Endothelial cell of umbilical vein (primary cell): ENCODE results near the gene CALHM6. TPM values are rescaled to one million over a fixed set of nuclear protein-coding genes. Genes with fewer than 3 reads are reported as not detected.

Source experiments
- BruUV-seq: library from RNA; stranded (reverse); fragments of 400-500 nt; replicated peaks from 2 replicates; lab custom pipeline; 2021; lab: Mats Ljungman, UMichigan
- CTCF ChIA-PET: fragments of 300-600, 350-600 bp; sonication (Branson Sonifier 250); formaldehyde crosslinking; loops from one replicate; lab custom pipeline; 2021; ENCODE audit warnings: antibody characterized with exemption, inconsistent platforms; lab: Charles Lee
- POLR2A ChIA-PET: fragments of 300-600, 350-600 bp; sonication (Branson Sonifier 250); formaldehyde crosslinking; loops from one replicate; lab custom pipeline; 2021; ENCODE audit warnings: antibody characterized with exemption, inconsistent platforms; lab: Charles Lee
- DNase-seq: peaks from one replicate; pipeline ENCODE4 v3.0.0-alpha.2; 2011; ENCODE audit warnings: low read depth, low spot score
- FAIRE-seq: peaks from 2 replicates; lab custom pipeline; 2011; peaks lifted over from hg19 to GRCh38; lab: Jason Lieb, UNC
- H2AFZ ChIP-seq: 2 replicates; pipeline ENCODE4 v1.6.0; 2012; ENCODE audit warnings: low read depth, low read length, control low read depth, inconsistent platforms
- H3K27ac ChIP-seq: 2 replicates; pipeline ENCODE4 v1.5.1; 2011; ENCODE audit warnings: low read depth, mild to moderate bottlenecking, control low read depth, low read length, moderate library complexity; ENCODE audit not compliant: insufficient read depth
- H3K27me3 ChIP-seq, 2 experiments: 2 replicates each; pipeline versions ENCODE4 v1.6.0 to v1.6.1; 2011; ENCODE audit warnings: low read length in 2 of 2, mixed read lengths in 1 of 2; ENCODE audit not compliant: control insufficient read depth in 2 of 2, insufficient read depth in 2 of 2
- H3K36me3 ChIP-seq, 2 experiments: 2 replicates in 1 of 2; 3 replicates in 1 of 2; pipeline ENCODE4 v1.5.1; 2011; ENCODE audit warnings: low read length in 2 of 2, mild to moderate bottlenecking in 1 of 2, moderate library complexity in 1 of 2; ENCODE audit not compliant: control insufficient read depth in 2 of 2, insufficient read depth in 2 of 2; ENCODE audit errors: extremely low read depth in 1 of 2
- H3K4me1 ChIP-seq: 3 replicates; pipeline ENCODE4 v1.5.1; 2011; ENCODE audit warnings: mild to moderate bottlenecking, low read length; ENCODE audit not compliant: control insufficient read depth, insufficient read depth; ENCODE audit errors: extremely low read depth
- H3K4me2 ChIP-seq: 2 replicates; pipeline ENCODE4 v1.6.1; 2011; ENCODE audit warnings: low read length, control low read depth, mixed read lengths; ENCODE audit not compliant: insufficient read depth
- H3K4me3 ChIP-seq, 3 experiments: fragments of 200-600 bp in 1 of 3; sonication (generic), shearing (Covaris generic) in 1 of 3; replicated peaks in 1 of 3; 2 replicates each; pipeline ENCODE4 v1.5.1; 2011 to 2016; ENCODE audit warnings: control low read depth in 3 of 3, low read length in 3 of 3, mild to moderate bottlenecking in 2 of 3, inconsistent platforms in 1 of 3, low read depth in 1 of 3, moderate library complexity in 1 of 3; ENCODE audit not compliant: insufficient read depth in 1 of 3
- H3K79me2 ChIP-seq: 2 replicates; pipeline ENCODE4 v1.6.0; 2012; ENCODE audit warnings: low read length, inconsistent platforms; ENCODE audit not compliant: control insufficient read depth, insufficient read depth
- H3K9ac ChIP-seq: replicated peaks from 2 replicates; pipeline ENCODE3; 2011; ENCODE audit warnings: low read length, control low read depth; ENCODE audit not compliant: insufficient read depth; ENCODE audit errors: extremely low read depth
- H3K9me1 ChIP-seq: replicated peaks from 3 replicates; pipeline ENCODE4 v1.6.0; 2011; ENCODE audit warnings: mild to moderate bottlenecking, low read length; ENCODE audit not compliant: control insufficient read depth, insufficient read depth; ENCODE audit errors: extremely low read depth
- H3K9me3 ChIP-seq: replicated peaks from 2 replicates; pipeline ENCODE4 v1.5.1; 2012; ENCODE audit warnings: low read length, inconsistent platforms; ENCODE audit not compliant: control insufficient read depth, insufficient read depth
- H4K20me1 ChIP-seq: replicated peaks from 2 replicates; pipeline ENCODE3; 2011; ENCODE audit warnings: mild to moderate bottlenecking, low read length; ENCODE audit not compliant: control insufficient read depth, insufficient read depth; ENCODE audit errors: extremely low read depth
- EZH2 ChIP-seq: IDR thresholded peaks from 2 replicates; pipeline ENCODE4 v1.6.1; 2012; ENCODE audit warnings: borderline replicate concordance, low read depth, mild to moderate bottlenecking, moderate library complexity, low read length, inconsistent platforms; ENCODE audit not compliant: severe bottlenecking
- FOS ChIP-seq: IDR thresholded peaks from 2 replicates; pipeline ENCODE4 v1.6.1; 2011; ENCODE audit warnings: mild to moderate bottlenecking, low read length, moderate library complexity, borderline replicate concordance; ENCODE audit not compliant: insufficient read depth
- GATA2 ChIP-seq: IDR thresholded peaks from 2 replicates; pipeline ENCODE4 v1.7.0; 2011; ENCODE audit warnings: low read depth, mild to moderate bottlenecking, moderate library complexity, mixed read lengths, low read length; ENCODE audit not compliant: insufficient read length, insufficient read depth
- JUN ChIP-seq: IDR thresholded peaks from 2 replicates; pipeline ENCODE4 v1.6.1; 2011; ENCODE audit warnings: borderline replicate concordance, low read depth; ENCODE audit not compliant: insufficient read length, insufficient read depth
- MAX ChIP-seq: IDR thresholded peaks from 2 replicates; pipeline ENCODE4 v1.6.1; 2011; ENCODE audit not compliant: insufficient read depth, insufficient read length
- MYC ChIP-seq: IDR thresholded peaks from one replicate; pipeline ENCODE4 v1.6.1; 2011; ENCODE audit warnings: mild to moderate bottlenecking, low read depth, low read length
- POLR2A ChIP-seq: IDR thresholded peaks from 2 replicates; pipeline ENCODE4 v1.6.1; 2012; ENCODE audit warnings: low read depth, mild to moderate bottlenecking, control low read depth, low read length
- POLR2AphosphoS5 ChIP-seq: IDR thresholded peaks from 2 replicates; pipeline ENCODE4 v1.6.1; 2012; ENCODE audit warnings: low read depth, mild to moderate bottlenecking, control low read depth, low read length, moderate library complexity; ENCODE audit not compliant: insufficient read depth
- dilution Hi-C: fragments of 300-500 bp; cut with MboI; formaldehyde crosslinking; loops from one replicate; pipeline ENCODE4 v1.15.0; 2019; ENCODE audit warnings: low sequenced_read_pairs; ENCODE audit not compliant: extremely low pct_ligation_motif_present
- intact Hi-C: fragments of 100-400 bp; cut with micrococcal nuclease; formaldehyde crosslinking; loops from one replicate; pipeline ENCODE4 v1.10.0; 2022
- polyA plus RNA-seq, 4 experiments: library from polyadenylated mRNA; depleted of rRNA in 3 of 4; stranded (reverse) in 3 of 4; unstranded in 1 of 4; fragments of >200 nt; gene quantifications; 2 replicates each; pipeline versions ENCODE4 v1.2.1 to v1.2.3, GENCODE V29; 2011 to 2012; ENCODE audit warnings: missing spikeins in 1 of 4
- total RNA-seq: library from RNA; stranded (reverse); gene quantifications from 2 replicates; pipeline ENCODE4 v1.2.3, GENCODE V29; 2021
- TF ChIP-seq, protein P1 (sequence below), 2 donors: IDR thresholded peaks; 1 replicate in 1 of 2; 2 replicates in 1 of 2; pipeline ENCODE4 v1.5.1; 2011; ENCODE audit warnings: low read length in 2 of 2, mild to moderate bottlenecking in 2 of 2, moderate library complexity in 2 of 2, control low read depth in 1 of 2, inconsistent platforms in 1 of 2, low read depth in 1 of 2; ENCODE audit not compliant: insufficient read depth in 1 of 2; ENCODE audit errors: extremely low read depth in 1 of 2

Gene CALHM6
- total and polyA plus RNA-seq, 2 donors (not counting 3 experiments of a cell fraction or from before 2014, with no cell fraction given) = 0.08 TPM; not detected in 1

DNA sequence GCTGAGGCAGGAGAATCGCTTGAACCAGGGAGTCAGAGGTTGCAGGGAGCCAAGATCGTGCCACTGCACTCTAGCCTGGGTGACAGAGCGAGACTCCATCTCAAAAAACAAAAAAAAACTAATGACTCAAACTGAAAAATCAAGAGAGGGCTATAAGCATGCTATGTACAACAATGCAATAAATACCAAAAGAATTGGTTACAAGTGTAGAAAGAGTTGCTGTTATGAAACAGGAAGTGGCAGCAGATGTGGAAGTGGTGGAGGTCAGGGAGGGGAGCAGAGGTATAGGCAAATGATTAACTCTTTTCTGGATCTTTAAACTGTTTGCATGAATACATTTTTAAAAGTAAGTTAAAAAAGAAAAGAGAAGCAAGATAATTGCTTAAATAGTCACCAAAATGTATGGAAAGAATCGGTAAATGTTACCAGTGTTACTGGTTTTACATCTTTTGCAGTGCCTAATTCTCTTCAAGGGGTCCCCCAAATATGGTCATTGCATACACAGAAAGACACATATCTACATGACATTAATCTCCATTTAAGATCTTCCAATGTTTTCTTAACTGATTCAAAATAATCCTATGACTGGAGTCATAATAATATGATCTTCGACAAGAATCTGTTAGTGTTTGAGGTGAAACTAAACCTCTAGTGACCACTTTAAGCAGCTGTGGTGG is 15.0 kb downstream of the CALHM6 start:
- no peak for FAIRE-seq
- H3K4me3 ChIP-seq = no peak overlapping the region
- H3K4me1 ChIP-seq = no peaks in the 10 kb centered on the region
- no peaks in the 10 kb centered on the region for H4K20me1 ChIP-seq
- no peak overlapping the region for H2AFZ ChIP-seq
- CTCF ChIA-PET = no interaction called here
- no peak for DNase-seq
- H3K79me2 ChIP-seq = no peaks in the 10 kb centered on the region
- H3K36me3 ChIP-seq = no peaks in the 10 kb centered on the region
- POLR2A ChIA-PET = no interaction called here
- H3K27ac ChIP-seq = no peak overlapping the region
- no peak overlapping the region for H3K4me2 ChIP-seq
- H3K27me3 ChIP-seq = no peaks in the 10 kb centered on the region
- no TSS peak for BruUV-seq
- TF ChIP-seq FOS (no peak), JUN (no peak), POLR2AphosphoS5 (no peak), EZH2 (no peak)
- dilution Hi-C loops = no loop called here
- intact Hi-C loops = no loop called here
- no peak overlapping the region for H3K9ac ChIP-seq
- H3K9me3 ChIP-seq = no peaks in the 10 kb centered on the region
- H3K9me1 ChIP-seq = no peaks in the 10 kb centered on the region

DNA sequence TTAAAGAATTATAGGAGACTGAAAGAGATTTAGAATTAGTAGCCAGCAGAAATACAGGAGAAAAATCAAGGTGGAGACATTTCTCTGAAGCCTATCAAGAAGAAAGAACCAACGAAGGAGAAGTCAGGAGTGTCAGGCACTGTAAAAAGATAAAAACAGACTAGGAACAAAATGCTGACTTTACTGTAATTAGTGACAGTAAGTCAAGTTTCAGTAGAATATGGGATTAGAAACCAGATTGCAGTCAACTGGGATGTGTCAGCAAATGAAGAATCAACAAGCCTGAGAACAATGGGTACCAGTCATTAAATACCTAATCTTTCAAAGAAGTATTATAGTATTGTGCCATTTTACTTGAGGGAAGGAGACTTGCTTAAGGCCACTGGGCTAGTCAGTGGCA is 21.6 kb downstream of the CALHM6 start:
- BruUV-seq = no TSS peak
- CTCF ChIA-PET = no interaction called here
- H3K9me1 ChIP-seq = no peaks in the 10 kb centered on the region

More for the DNA sequence above, 21.6 kb downstream of the CALHM6 start:
- no peak overlapping the region for H3K9ac ChIP-seq
- no peak overlapping the region for H2AFZ ChIP-seq
- intact Hi-C loops = no loop called here
- FAIRE-seq (no peak), DNase-seq (no peak)
- no peaks in the 10 kb centered on the region for H3K79me2 ChIP-seq
- no peak overlapping the region for H3K27ac ChIP-seq
- peaks cover 5 to 12% of the 10 kb centered on the region in 2 experiments for H3K27me3 ChIP-seq
- H3K4me3 ChIP-seq = no peak overlapping the region
- no peaks in the 10 kb centered on the region for H3K36me3 ChIP-seq
- no peak overlapping the region for H3K4me2 ChIP-seq
- H4K20me1 ChIP-seq = no peaks in the 10 kb centered on the region
- H3K9me3 ChIP-seq = no peaks in the 10 kb centered on the region
- H3K4me1 ChIP-seq = no peaks in the 10 kb centered on the region
- dilution Hi-C loops = no loop called here
- POLR2A ChIA-PET = no interaction called here
- TF ChIP-seq MAX (no peak), MYC (no peak), GATA2 (no peak), JUN (no peak), POLR2AphosphoS5 (no peak), EZH2 (no peak), POLR2A (no peak)
- TF ChIP-seq, protein P1, sequence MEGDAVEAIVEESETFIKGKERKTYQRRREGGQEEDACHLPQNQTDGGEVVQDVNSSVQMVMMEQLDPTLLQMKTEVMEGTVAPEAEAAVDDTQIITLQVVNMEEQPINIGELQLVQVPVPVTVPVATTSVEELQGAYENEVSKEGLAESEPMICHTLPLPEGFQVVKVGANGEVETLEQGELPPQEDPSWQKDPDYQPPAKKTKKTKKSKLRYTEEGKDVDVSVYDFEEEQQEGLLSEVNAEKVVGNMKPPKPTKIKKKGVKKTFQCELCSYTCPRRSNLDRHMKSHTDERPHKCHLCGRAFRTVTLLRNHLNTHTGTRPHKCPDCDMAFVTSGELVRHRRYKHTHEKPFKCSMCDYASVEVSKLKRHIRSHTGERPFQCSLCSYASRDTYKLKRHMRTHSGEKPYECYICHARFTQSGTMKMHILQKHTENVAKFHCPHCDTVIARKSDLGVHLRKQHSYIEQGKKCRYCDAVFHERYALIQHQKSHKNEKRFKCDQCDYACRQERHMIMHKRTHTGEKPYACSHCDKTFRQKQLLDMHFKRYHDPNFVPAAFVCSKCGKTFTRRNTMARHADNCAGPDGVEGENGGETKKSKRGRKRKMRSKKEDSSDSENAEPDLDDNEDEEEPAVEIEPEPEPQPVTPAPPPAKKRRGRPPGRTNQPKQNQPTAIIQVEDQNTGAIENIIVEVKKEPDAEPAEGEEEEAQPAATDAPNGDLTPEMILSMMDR (IDR thresholded peaks at IDR 0.05; ENCODE audit: extremely low read depth in 1 of 2, insufficient read depth in 1 of 2, low read depth in 1 of 2, low read length in 2 of 2) = no peak
